Upper lobe of left lung (tissue), 6 donors: ENCODE measurements around the gene GAREM2. TPM values are rescaled to one million over a fixed set of nuclear protein-coding genes. Genes with fewer than 3 reads are reported as not detected.

ENCODE experiments used
- ATAC-seq, 2 donors: fragments of 200-7000 bp; cut with Tn5 transposase; one replicate each; pipeline ENCODE4 v1.9.1; 2022; ENCODE audit warnings: mild to moderate bottlenecking in 2 of 2, moderate library complexity in 2 of 2; ENCODE audit not compliant: low FRiP score in 2 of 2
- DNase-seq, 2 donors: peaks; one replicate each; pipeline ENCODE4 v3.0.0-alpha.2; 2019 to 2020
- H3K27ac ChIP-seq, 4 donors: fragments of 200-600 bp; sonication (generic); one replicate each; pipeline ENCODE4 v1.5.1; 2016 to 2019
- H3K27me3 ChIP-seq, 4 donors: fragments of 200-600 bp; sonication (generic); one replicate each; pipeline ENCODE4 v1.5.1; 2017 to 2019
- H3K36me3 ChIP-seq, 4 donors: fragments of 200-600 bp; sonication (generic); one replicate each; pipeline ENCODE4 v1.5.1; 2016 to 2019
- H3K4me1 ChIP-seq, 4 donors: fragments of 200-600 bp; sonication (generic); one replicate each; pipeline ENCODE4 v1.5.1; 2018 to 2019
- H3K4me3 ChIP-seq, 4 donors: fragments of 200-600 bp; sonication (generic); one replicate each; pipeline ENCODE4 v1.5.1; 2017 to 2019; ENCODE audit warnings: mild to moderate bottlenecking in 2 of 4, moderate library complexity in 1 of 4
- H3K9me3 ChIP-seq, 4 donors: fragments of 200-600 bp; sonication (generic); one replicate each; pipeline ENCODE4 v1.5.1; 2018 to 2019
- CTCF ChIP-seq, 6 experiments: fragments of 450-650 bp in 4 of 6; fragments of 200-600 bp in 2 of 6; sonication (generic) in 2 of 6; IDR thresholded peaks; one replicate each; pipeline ENCODE4 v1.5.1; 2016 to 2019; ENCODE audit warnings: antibody characterized with exemption in 6 of 6
- EP300 ChIP-seq, 4 donors: sonication (generic); formaldehyde crosslinking; IDR thresholded peaks; one replicate each; pipeline ENCODE4 v1.5.1; 2017; ENCODE audit warnings: antibody characterized with exemption in 4 of 4, control low read depth in 2 of 4
- POLR2A ChIP-seq, 4 donors: fragments of 450-650 bp; IDR thresholded peaks; one replicate each; pipeline ENCODE4 v1.5.1; 2016 to 2017; ENCODE audit warnings: antibody characterized with exemption in 4 of 4, mild to moderate bottlenecking in 2 of 4
- POLR2AphosphoS5 ChIP-seq, 2 donors: sonication (generic); formaldehyde crosslinking; IDR thresholded peaks; one replicate each; pipeline ENCODE4 v1.5.1; 2017; ENCODE audit warnings: antibody characterized with exemption in 2 of 2
- WGBS, 2 donors: methylation state at CpG; one replicate each; pipeline ENCODE4 v1.1.5; 2017 to 2018; 5-methylcytosine and 5-hydroxymethylcytosine counted together
- total RNA-seq, 6 donors: library from RNA; depleted of rRNA in 4 of 6; stranded (reverse); fragments of >200 nt in 4 of 6; gene quantifications; one replicate each; pipeline versions ENCODE4 v1.1.0 to v1.2.1, GENCODE V29; 2016 to 2021
- donor health status: DM: no; HTN: no; CAD: no; lungs with moderate emphysema.
- donor health status: DM: no; HTN: yes; CAD: no; lungs with severe emphysema.

The GAREM2 gene
- total RNA-seq, 6 donors from 2014 or later = 0.22 to 2.6 (median 0.49) TPM; not detected in 1

GRCh38 chr2:26216587-26216986 is 43.7 kb downstream of the GAREM2 start:
- 97 to 99% methylated on average over 4 of the region's 4 CpGs for WGBS, 2 donors
- TF ChIP-seq POLR2A (IDR thresholded peaks at IDR 0.05) (no peak), EP300 (IDR thresholded peaks at IDR 0.05) (no peak), POLR2AphosphoS5 (IDR thresholded peaks at IDR 0.05) (no peak), CTCF (IDR thresholded peaks at IDR 0.05) (no peak)
- peaks cover 28 to 82% (median 51%) of the 10 kb centered on the region in 4 donors for H3K36me3 ChIP-seq

GRCh38 chr2:26217720-26218119 is 44.8 kb downstream of the GAREM2 start:
- Histone ChIP-seq H3K9me3 (no peaks in the 10 kb centered on the region), H3K4me3 (no peak overlapping the region), H3K27ac (no peak overlapping the region), H3K36me3 (peaks cover 19 to 81% (median 43%) of the 10 kb centered on the region in 4 donors), H3K27me3 (no peaks in the 10 kb centered on the region), H3K4me1 (no peaks in the 10 kb centered on the region)
- 81% methylated on average over 6 of the region's 6 CpGs for WGBS, 2 donors
- no peak for ATAC-seq
- TF ChIP-seq POLR2AphosphoS5 (IDR thresholded peaks at IDR 0.05) (no peak), CTCF (IDR thresholded peaks at IDR 0.05) (no peak), POLR2A (IDR thresholded peaks at IDR 0.05) (no peak), EP300 (IDR thresholded peaks at IDR 0.05) (no peak)
- DNase-seq = no peak

More at GRCh38 chr2:26216587-26216986, 43.7 kb downstream of the GAREM2 start:
- Histone ChIP-seq H3K4me3 (no peak overlapping the region), H3K4me1 (no peaks in the 10 kb centered on the region), H3K9me3 (no peaks in the 10 kb centered on the region), H3K27me3 (no peaks in the 10 kb centered on the region), H3K27ac (no peak overlapping the region)
- DNase-seq = no peak
- no peak for ATAC-seq

GRCh38 chr2:26223018-26223417 is 50.1 kb downstream of the GAREM2 start:
- Histone ChIP-seq H3K9me3 (no peaks in the 10 kb centered on the region), H3K27me3 (no peaks in the 10 kb centered on the region), H3K27ac (no peak overlapping the region), H3K4me3 (no peak overlapping the region), H3K4me1 (no peaks in the 10 kb centered on the region), H3K36me3 (peaks cover 0 to 59% (median 32%) of the 10 kb centered on the region in 4 donors)
- 80 to 100% methylated on average over 1 of the region's 1 CpG for WGBS, 2 donors
- ATAC-seq (peak in 1 of 2 donors; percentile 34), DNase-seq (no peak)
- TF ChIP-seq POLR2AphosphoS5 (IDR thresholded peaks at IDR 0.05) (no peak), CTCF (IDR thresholded peaks at IDR 0.05) (no peak), EP300 (IDR thresholded peaks at IDR 0.05) (no peak), POLR2A (IDR thresholded peaks at IDR 0.05) (no peak)

DNA sequence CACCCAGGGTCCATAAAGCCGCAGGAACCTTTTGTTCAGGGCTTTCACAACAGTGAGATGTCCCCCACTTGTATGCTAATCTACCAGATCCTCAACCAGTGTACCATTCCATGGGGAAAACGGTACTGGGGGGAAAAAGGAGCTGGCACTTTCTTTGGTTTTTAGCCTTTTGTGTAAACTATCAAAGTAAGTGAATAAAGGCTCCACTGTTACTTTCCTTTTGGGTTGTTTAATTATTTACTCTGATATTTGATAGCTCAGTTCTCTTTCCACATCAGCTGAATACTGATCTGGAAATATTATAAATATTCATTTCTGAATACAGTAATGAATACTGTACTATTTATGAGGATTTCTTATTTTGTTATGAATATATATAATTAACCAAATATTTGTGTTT is 51.2 kb downstream of the GAREM2 start:
- no peaks in the 10 kb centered on the region for H3K27me3 ChIP-seq
- DNase-seq = no peak
- H3K27ac ChIP-seq = no peak overlapping the region
- TF ChIP-seq CTCF (IDR thresholded peaks at IDR 0.05) (no peak), EP300 (IDR thresholded peaks at IDR 0.05) (no peak), POLR2A (IDR thresholded peaks at IDR 0.05) (no peak), POLR2AphosphoS5 (IDR thresholded peaks at IDR 0.05) (no peak)
- WGBS, 2 donors = 89 to 95% methylated on average over 2 of the region's 2 CpGs
- ATAC-seq = no peak
- H3K4me3 ChIP-seq = no peak overlapping the region
- peaks cover 7 to 64% (median 42%) of the 10 kb centered on the region in 4 donors for H3K36me3 ChIP-seq
- no peaks in the 10 kb centered on the region for H3K9me3 ChIP-seq
- no peaks in the 10 kb centered on the region for H3K4me1 ChIP-seq

DNA sequence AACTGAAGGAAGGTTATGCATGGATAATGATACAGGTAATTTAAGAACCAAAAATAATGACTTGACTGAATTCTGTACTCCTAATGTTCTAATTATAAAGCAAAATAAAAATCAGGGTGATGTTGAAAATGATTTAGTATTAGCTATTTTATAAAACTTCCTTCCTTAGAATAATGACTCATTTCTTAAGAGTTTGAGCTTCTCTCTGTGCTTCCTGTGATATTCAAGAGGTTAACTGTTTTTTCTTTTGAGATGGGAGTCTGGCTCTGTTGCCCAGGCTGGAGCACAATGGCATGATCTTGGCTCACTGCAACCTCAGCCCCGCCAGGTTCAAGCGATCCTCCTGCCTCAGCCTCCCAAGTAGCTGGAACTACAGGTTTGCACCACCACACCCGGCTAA is 56.7 kb downstream of the GAREM2 start:
- 94 to 96% methylated on average over 3 of the region's 3 CpGs for WGBS, 2 donors
- no peak for ATAC-seq

More for the DNA sequence above, 56.7 kb downstream of the GAREM2 start:
- Histone ChIP-seq H3K36me3 (peaks cover 44 to 89% (median 80%) of the 10 kb centered on the region in 4 donors), H3K4me1 (no peaks in the 10 kb centered on the region), H3K27ac (no peak overlapping the region), H3K4me3 (no peak overlapping the region), H3K27me3 (no peaks in the 10 kb centered on the region), H3K9me3 (no peaks in the 10 kb centered on the region)
- TF ChIP-seq CTCF (IDR thresholded peaks at IDR 0.05) = no peak
- TF ChIP-seq EP300 (IDR thresholded peaks at IDR 0.05) = no peak
- no peak for TF ChIP-seq POLR2A (IDR thresholded peaks at IDR 0.05)
- TF ChIP-seq POLR2AphosphoS5 (IDR thresholded peaks at IDR 0.05) = no peak
- DNase-seq = no peak
